Stimulated activated CD4-positive, alpha-beta T cell treated with anti-CD3 and anti-CD28 coated beads, Interleukin-2, amount 100 ng/mL, for 4 hours (primary cell): ENCODE measurements around the gene TMEM205.
"Not testable (repeated sequence)": the region's sequence is repeated elsewhere in the genome, so short reads cannot be mapped to it uniquely, and the experiment has no call there.

Experiments used
- DNase-seq: peaks from one replicate; pipeline ENCODE4 v3.0.0-alpha.2; 2020; ENCODE audit warnings: low read depth

TMEM205 gene

GRCh38 chr19:11346104-11346940 is at the start of gene TMEM205, which contains the start of gene CCDC159:
TSS of gene TMEM205 (minus strand) at chr19:11346268. CDS start at chr19:11345619, 649 bp downstream.
TSS of gene CCDC159 (plus strand) at chr19:11346519. CDS start at chr19:11346607, 88 bp downstream.
- peak; percentile 99 for DNase-seq

- no peak for DNase-seq
Observed at GRCh38 chr19:11390933-11391680, 45.0 kb upstream of the TMEM205 start.

- no peak for DNase-seq
Observed at GRCh38 chr19:11390359-11390758, 44.3 kb upstream of the TMEM205 start.

GRCh38 chr19:11387162-11388034 is 41.3 kb upstream of the TMEM205 start:
- DNase-seq: no peak

GRCh38 chr19:11384778-11385129 is 38.7 kb upstream of the TMEM205 start:
- no peak for DNase-seq

- no peak for DNase-seq
Observed at GRCh38 chr19:11383706-11384048, 37.6 kb upstream of the TMEM205 start.

- no peak for DNase-seq
Observed at GRCh38 chr19:11382898-11383705, 37.0 kb upstream of the TMEM205 start.

- DNase-seq: peak; percentile 92
Observed at GRCh38 chr19:11380653-11381537, 34.8 kb upstream of the TMEM205 start.

GRCh38 chr19:11379857-11380350 is 33.8 kb upstream of the TMEM205 start:
- no peak for DNase-seq

GRCh38 chr19:11379269-11379845 is 33.3 kb upstream of the TMEM205 start:
- not testable (repeated sequence) for DNase-seq

- no peak for DNase-seq
Observed at GRCh38 chr19:11378319-11379189, 32.5 kb upstream of the TMEM205 start.

GRCh38 chr19:11377756-11378155 is 31.7 kb upstream of the TMEM205 start:
- no peak for DNase-seq

- DNase-seq: no peak
Observed at GRCh38 chr19:11377237-11377636, 31.2 kb upstream of the TMEM205 start.

- DNase-seq: peak; percentile 42
Observed at GRCh38 chr19:11375143-11375948, 29.3 kb upstream of the TMEM205 start.

- peak; percentile 97 for DNase-seq
Observed at GRCh38 chr19:11374433-11375142, 28.5 kb upstream of the TMEM205 start, which contains the start of gene SWSAP1. TSS of gene SWSAP1 (plus strand) at chr19:11374666. CDS start at chr19:11374681, 15 bp downstream.

- DNase-seq: no peak
Observed at GRCh38 chr19:11373885-11374432, 27.9 kb upstream of the TMEM205 start.
